PC-3 (cell line): Measurements from ENCODE around the gene SKIC8. TPM values are rescaled to one million over a fixed set of nuclear protein-coding genes. Genes with fewer than 3 reads are reported as not detected.

Source experiments
- ATAC-seq: fragments of 200-7000 bp; cut with Tn5 transposase; 2 replicates; pipeline ENCODE4 v1.9.1; 2020; ENCODE audit warnings: mild to moderate bottlenecking, moderate library complexity
- BruUV-seq: library from RNA; stranded (reverse); fragments of 400-500 nt; replicated peaks from 2 replicates; lab custom pipeline; 2021; lab: Mats Ljungman, UMichigan
- CTCF ChIA-PET: fragments of 300-600 bp; sonication (Branson Sonifier 250); formaldehyde crosslinking; loops from one replicate; lab custom pipeline; 2022; ENCODE audit warnings: antibody characterized with exemption; lab: Charles Lee
- POLR2A ChIA-PET: fragments of 300-600 bp; sonication (Branson Sonifier 250); formaldehyde crosslinking; loops from one replicate; lab custom pipeline; 2022; ENCODE audit warnings: antibody characterized with exemption; ENCODE audit not compliant: unreplicated experiment; lab: Charles Lee
- DNase-seq: peaks from one replicate; pipeline ENCODE4 v3.0.0-alpha.2; 2015
- H2AFZ ChIP-seq: fragments of 300-600 bp; sonication (generic); 2 replicates; pipeline ENCODE4 v1.6.0; 2016; ENCODE audit warnings: antibody characterized with exemption, low read length
- H3F3A ChIP-seq: fragments of 300-600 bp; sonication (generic); one replicate; pipeline ENCODE4 v1.6.0; 2017; ENCODE audit warnings: antibody characterized with exemption, low read length, control low read depth, mild to moderate bottlenecking; ENCODE audit not compliant: unreplicated experiment
- H3K27ac ChIP-seq: fragments of 300-600 bp; sonication (generic); 2 replicates; pipeline ENCODE4 v1.5.1; 2016; ENCODE audit warnings: mild to moderate bottlenecking, low read length
- H3K27me3 ChIP-seq: fragments of 300-600 bp; sonication (generic); 2 replicates; pipeline ENCODE4 v1.6.1; 2016; ENCODE audit warnings: low read length, mixed read lengths
- H3K36me3 ChIP-seq: fragments of 300-600 bp; sonication (generic); 2 replicates; pipeline ENCODE4 v1.6.1; 2016; ENCODE audit warnings: low read depth, mixed run types, low read length, mixed read lengths
- H3K4me1 ChIP-seq: fragments of 300-600 bp; sonication (generic); 2 replicates; pipeline ENCODE4 v1.5.1; 2016; ENCODE audit warnings: low read length; ENCODE audit not compliant: insufficient read depth
- H3K4me2 ChIP-seq: fragments of 300-600 bp; sonication (generic); 2 replicates; pipeline ENCODE4 v1.6.0; 2016; ENCODE audit warnings: low read length
- H3K4me3 ChIP-seq: fragments of 300-600 bp; sonication (generic); 2 replicates; pipeline ENCODE4 v1.5.1; 2016; ENCODE audit warnings: mild to moderate bottlenecking, low read length, mixed read lengths
- H3K79me2 ChIP-seq: fragments of 300-600 bp; sonication (generic); 2 replicates; pipeline ENCODE4 v1.6.1; 2017; ENCODE audit warnings: low read length, mixed read lengths
- H3K9ac ChIP-seq: fragments of 300-600 bp; sonication (generic); 2 replicates; pipeline ENCODE4 v1.6.0; 2016; ENCODE audit warnings: mild to moderate bottlenecking, low read length
- H3K9me2 ChIP-seq: fragments of 300-600 bp; sonication (generic); replicated peaks from 2 replicates; pipeline ENCODE4 v1.6.1; 2016; ENCODE audit warnings: mixed run types, low read length, mixed read lengths
- H3K9me3 ChIP-seq: fragments of 300-600 bp; sonication (generic); 2 replicates; pipeline ENCODE4 v1.6.1; 2016; ENCODE audit warnings: low read length, mixed read lengths
- H4K20me1 ChIP-seq: fragments of 300-600 bp; sonication (generic); 2 replicates; pipeline ENCODE4 v1.6.1; 2016; ENCODE audit warnings: low read length, mixed read lengths
- EZH2 ChIP-seq: fragments of 300-600 bp; sonication (generic); IDR thresholded peaks from one replicate; pipeline ENCODE4 v1.6.1; 2017; ENCODE audit warnings: antibody characterized with exemption, mild to moderate bottlenecking, low read length; ENCODE audit not compliant: unreplicated experiment
- EZH2phosphoT487 ChIP-seq: fragments of 300-600 bp; sonication (generic); IDR thresholded peaks from 2 replicates; pipeline ENCODE4 v1.6.1; 2018; ENCODE audit warnings: mild to moderate bottlenecking, antibody characterized with exemption, low read length, borderline replicate concordance
- intact Hi-C: fragments of 100-400 bp; cut with micrococcal nuclease; formaldehyde crosslinking; loops from 2 replicates; pipeline ENCODE4 v1.9.0; 2023
- total RNA-seq: library from RNA; depleted of rRNA; stranded (reverse); fragments of >200 nt; gene quantifications from 2 replicates; pipeline ENCODE4 v1.2.3, GENCODE V29; 2014
- TF ChIP-seq, protein P1 (sequence below): fragments of 300-600 bp; sonication (generic); conservative IDR thresholded peaks from 2 replicates; pipeline ENCODE4 v1.5.1; 2017; ENCODE audit warnings: antibody characterized with exemption, low read depth, mild to moderate bottlenecking, low read length

The SKIC8 gene
- total RNA-seq, 1 experiment from 2014 or later: 56.1 TPM

GRCh38 chr15:78312957-78313356, 13.5 kb upstream of the SKIC8 start:
- no peak for DNase-seq
- no TSS peak for BruUV-seq
- CTCF ChIA-PET: no interaction called here
- intact Hi-C loops: no loop called here
- Histone ChIP-seq H3F3A (no peaks in the 10 kb centered on the region), H3K36me3 (no peaks in the 10 kb centered on the region), H3K4me2 (no peak overlapping the region), H4K20me1 (no peaks in the 10 kb centered on the region), H3K4me1 (peaks cover 5% of the 10 kb centered on the region; the same call in 1 of the 2 replicates), H3K9ac (no peak overlapping the region), H3K27me3 (no peaks in the 10 kb centered on the region), H2AFZ (no peak overlapping the region), H3K79me2 (no peaks in the 10 kb centered on the region), H3K9me2 (no peaks in the 10 kb centered on the region), H3K4me3 (no peak overlapping the region), H3K27ac (no peak overlapping the region), H3K9me3 (no peaks in the 10 kb centered on the region)
- TF ChIP-seq EZH2 (no peak), EZH2phosphoT487 (no peak)
- TF ChIP-seq, protein P1, sequence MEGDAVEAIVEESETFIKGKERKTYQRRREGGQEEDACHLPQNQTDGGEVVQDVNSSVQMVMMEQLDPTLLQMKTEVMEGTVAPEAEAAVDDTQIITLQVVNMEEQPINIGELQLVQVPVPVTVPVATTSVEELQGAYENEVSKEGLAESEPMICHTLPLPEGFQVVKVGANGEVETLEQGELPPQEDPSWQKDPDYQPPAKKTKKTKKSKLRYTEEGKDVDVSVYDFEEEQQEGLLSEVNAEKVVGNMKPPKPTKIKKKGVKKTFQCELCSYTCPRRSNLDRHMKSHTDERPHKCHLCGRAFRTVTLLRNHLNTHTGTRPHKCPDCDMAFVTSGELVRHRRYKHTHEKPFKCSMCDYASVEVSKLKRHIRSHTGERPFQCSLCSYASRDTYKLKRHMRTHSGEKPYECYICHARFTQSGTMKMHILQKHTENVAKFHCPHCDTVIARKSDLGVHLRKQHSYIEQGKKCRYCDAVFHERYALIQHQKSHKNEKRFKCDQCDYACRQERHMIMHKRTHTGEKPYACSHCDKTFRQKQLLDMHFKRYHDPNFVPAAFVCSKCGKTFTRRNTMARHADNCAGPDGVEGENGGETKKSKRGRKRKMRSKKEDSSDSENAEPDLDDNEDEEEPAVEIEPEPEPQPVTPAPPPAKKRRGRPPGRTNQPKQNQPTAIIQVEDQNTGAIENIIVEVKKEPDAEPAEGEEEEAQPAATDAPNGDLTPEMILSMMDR: no peak
- POLR2A ChIA-PET: no interaction called here
- ATAC-seq: no peak

- DNase-seq (no peak), ATAC-seq (no peak)
- no peak overlapping the region for H3K4me2 ChIP-seq
- no peaks in the 10 kb centered on the region for H3K9me2 ChIP-seq
- H3K4me1 ChIP-seq: peaks cover 5% of the 10 kb centered on the region; the same call in 1 of the 2 replicates
- no peak overlapping the region for H2AFZ ChIP-seq
- ChIA-PET CTCF (no interaction called here), POLR2A (no interaction called here)
- no peaks in the 10 kb centered on the region for H3K27me3 ChIP-seq
- H3K4me3 ChIP-seq: no peak overlapping the region
- no peaks in the 10 kb centered on the region for H4K20me1 ChIP-seq
- H3K9me3 ChIP-seq: no peaks in the 10 kb centered on the region
- no peak overlapping the region for H3K9ac ChIP-seq
- no peaks in the 10 kb centered on the region for H3F3A ChIP-seq
- H3K79me2 ChIP-seq: no peaks in the 10 kb centered on the region
- no peak overlapping the region for H3K27ac ChIP-seq
- no TSS peak for BruUV-seq
- TF ChIP-seq EZH2phosphoT487 (no peak), EZH2 (no peak)
- TF ChIP-seq, protein P1: no peak
- H3K36me3 ChIP-seq: no peaks in the 10 kb centered on the region
- intact Hi-C loops: no loop called here
Measured at GRCh38 chr15:78312536-78312935, 13.1 kb upstream of the SKIC8 start.

DNA sequence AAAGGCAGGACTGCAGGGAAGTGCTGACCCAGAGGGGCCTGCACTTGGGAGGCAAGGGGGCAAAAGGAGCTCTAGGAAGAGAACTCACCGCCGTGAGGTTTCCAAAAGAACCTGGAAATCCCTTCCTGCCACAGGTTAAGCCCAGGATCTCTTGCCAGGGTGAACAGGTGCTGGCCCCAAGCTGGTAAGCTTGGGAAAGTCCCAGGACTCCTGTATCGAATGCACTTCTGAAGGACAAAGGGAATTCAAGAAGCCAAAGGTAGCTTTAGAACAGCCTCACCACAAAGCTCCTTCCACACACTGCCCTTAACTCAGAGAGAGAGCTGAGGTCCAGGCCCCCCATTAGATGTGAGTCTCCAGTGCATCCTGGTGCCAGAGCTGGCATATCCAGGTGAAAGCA, 11.9 kb upstream of the SKIC8 start:
- ATAC-seq: no peak
- POLR2A ChIA-PET: no interaction called here

More for the DNA sequence above, 11.9 kb upstream of the SKIC8 start:
- Histone ChIP-seq H3K36me3 (no peaks in the 10 kb centered on the region), H3K4me3 (no peak overlapping the region), H3K9me3 (no peaks in the 10 kb centered on the region), H4K20me1 (no peaks in the 10 kb centered on the region), H3K4me1 (no peaks in the 10 kb centered on the region), H3K9me2 (no peaks in the 10 kb centered on the region), H2AFZ (no peak overlapping the region), H3K27ac (no peak overlapping the region), H3F3A (no peaks in the 10 kb centered on the region), H3K79me2 (no peaks in the 10 kb centered on the region), H3K4me2 (no peak overlapping the region), H3K9ac (no peak overlapping the region), H3K27me3 (no peaks in the 10 kb centered on the region)
- DNase-seq: no peak
- TF ChIP-seq EZH2phosphoT487 (no peak), EZH2 (no peak)
- TF ChIP-seq, protein P1: no peak
- CTCF ChIA-PET: interaction anchor here (1.6 kb wide), 1 partner anchor 104 kb away, joined by 3 read pairs; no protein-coding TSS in a partner anchor
- BruUV-seq: no TSS peak
- intact Hi-C loops: no loop called here
